ENCODE data around the gene CUL1.

Gene CUL1

DNA sequence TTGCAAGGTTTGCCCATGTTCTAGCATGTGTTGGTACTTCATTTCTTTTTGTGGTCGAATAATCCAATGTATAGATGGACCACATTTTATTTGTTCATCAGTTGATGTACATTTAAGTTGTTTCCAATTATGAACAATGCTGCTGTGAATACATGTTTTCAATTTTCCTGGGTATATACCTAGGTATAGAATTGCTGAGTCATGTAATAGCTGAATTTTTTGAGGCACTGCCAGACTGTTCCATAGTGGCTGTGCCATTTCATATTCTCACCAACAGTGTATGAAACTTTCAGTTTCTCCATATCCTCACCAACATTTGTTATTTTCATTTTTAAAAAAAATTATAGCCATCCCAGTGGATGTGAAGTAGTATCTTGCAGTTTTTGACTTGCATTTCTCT is 94.9 kb downstream of the CUL1 start:
- Histone ChIP-seq H3K27ac (no peak overlapping the region), H3K4me3 (no peak overlapping the region)

DNA sequence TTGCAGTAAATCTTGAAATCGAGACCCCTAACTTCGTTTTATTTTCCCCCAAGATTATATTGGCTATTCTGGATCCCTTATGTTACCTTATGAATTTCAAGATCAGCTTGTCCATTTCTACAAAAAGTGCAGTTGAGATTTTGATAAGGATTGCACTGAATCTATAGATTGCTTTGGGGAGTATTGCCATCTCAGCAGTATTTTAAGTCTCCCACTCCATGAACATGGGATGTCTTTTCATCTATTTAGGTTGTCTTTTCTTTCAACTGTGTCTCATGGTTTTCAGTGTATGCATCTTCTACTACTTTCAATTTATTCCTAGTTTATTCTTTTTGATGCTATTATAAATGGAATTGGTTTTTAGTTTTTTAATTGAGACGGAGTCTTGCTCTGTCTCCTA is 95.8 kb downstream of the CUL1 start:
- H3K27ac ChIP-seq: no peak overlapping the region
- H3K4me3 ChIP-seq: no peak overlapping the region

GRCh38 chr7:148796841-148797240 is 98.1 kb downstream of the CUL1 start:
- no peak overlapping the region for H3K4me3 ChIP-seq
- H3K27ac ChIP-seq: no peak overlapping the region

- H3K4me3 ChIP-seq: no peak overlapping the region
- no peak overlapping the region for H3K27ac ChIP-seq
These were observed 101.3 kb downstream of the CUL1 start for GRCh38 chr7:148799893-148800555.

DNA sequence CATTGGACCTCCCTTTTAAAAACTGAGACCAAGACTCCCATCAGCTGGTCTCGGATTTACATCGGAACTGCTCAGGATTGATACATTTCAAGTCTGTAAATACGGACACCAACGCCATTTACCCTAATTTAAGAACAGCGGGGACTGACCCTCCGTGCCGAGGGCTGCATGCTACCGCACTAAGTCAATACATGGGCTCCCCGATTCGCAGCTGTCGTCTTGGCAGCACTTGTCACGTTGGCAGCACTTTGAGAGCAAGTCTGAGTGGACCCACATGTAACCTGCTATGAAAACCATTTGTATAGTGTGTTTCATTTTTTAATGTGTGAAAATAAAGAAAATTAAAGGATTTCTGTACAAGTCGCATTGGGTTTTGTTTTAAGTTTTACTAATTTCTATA is 102.0 kb downstream of the CUL1 start:
- Histone ChIP-seq H3K27ac (no peak overlapping the region), H3K4me3 (no peak overlapping the region)

GRCh38 chr7:148802101-148802493 is 103.4 kb downstream of the CUL1 start:
- Histone ChIP-seq H3K4me3 (no peak overlapping the region), H3K27ac (no peak overlapping the region)

DNA sequence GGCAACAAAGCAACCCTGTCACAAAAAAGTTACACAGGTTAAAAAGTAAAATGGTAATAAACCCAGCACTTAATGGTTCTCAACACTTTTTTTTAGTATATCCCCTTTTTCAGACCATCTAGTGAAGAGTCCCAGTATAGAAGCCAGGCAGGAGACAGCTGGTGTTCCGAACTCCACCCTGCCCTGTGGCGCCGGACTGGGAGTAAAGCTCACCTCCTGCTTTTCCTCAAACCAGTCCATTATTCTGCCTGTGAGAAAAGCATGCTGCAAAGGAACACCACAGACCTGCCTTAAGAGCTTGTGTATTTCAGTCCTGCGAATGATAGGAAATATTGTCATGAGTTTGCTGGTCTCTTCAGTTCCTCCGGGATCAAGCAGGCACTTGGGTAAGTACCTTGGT is 104.4 kb downstream of the CUL1 start:
- Histone ChIP-seq H3K27ac (no peak overlapping the region), H3K4me3 (no peak overlapping the region)

GRCh38 chr7:148804343-148805235 is 105.9 kb downstream of the CUL1 start:
- Histone ChIP-seq H3K4me3 (no peak overlapping the region), H3K27ac (no peak overlapping the region)

DNA sequence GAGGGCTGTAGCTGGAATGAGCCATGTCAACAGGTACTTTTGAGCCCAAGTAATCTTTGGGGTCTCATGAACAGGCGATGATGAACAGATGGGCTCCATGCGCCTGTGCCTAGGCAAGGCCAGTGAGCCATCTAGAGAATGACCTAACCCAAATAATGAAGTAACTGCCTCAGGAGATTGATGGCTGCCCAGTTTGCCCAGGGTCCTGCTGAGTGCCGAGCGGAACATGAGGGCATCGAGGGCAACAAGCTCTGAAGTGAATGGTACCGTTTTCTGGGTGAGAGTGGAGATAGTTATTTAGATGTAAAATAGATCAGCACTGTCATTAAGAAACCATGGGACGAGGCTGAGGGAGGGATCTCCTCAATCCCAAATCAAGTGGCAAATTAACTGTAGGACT is 107.5 kb downstream of the CUL1 start:
- no peak overlapping the region for H3K27ac ChIP-seq
- no peak overlapping the region for H3K4me3 ChIP-seq

DNA sequence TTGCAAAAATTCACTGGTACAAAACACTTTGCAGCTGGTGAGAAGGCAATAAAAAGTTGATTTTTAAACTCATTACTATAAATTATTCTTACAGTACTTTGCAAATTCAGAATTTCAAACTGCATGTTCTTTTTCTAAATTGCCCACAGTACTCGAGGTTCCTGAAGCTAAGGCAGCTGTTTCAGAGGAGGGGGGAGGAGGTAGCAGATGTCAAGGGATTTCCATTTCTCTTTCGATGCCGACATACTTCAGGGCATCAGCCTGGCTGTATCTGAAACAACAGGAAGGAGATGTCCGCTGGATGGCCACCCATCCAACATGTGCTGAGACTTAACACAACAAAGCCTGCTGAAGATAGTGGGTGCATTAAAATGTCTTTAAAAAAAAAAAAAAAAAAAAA is 108.7 kb downstream of the CUL1 start:
- Histone ChIP-seq H3K27ac (no peak overlapping the region), H3K4me3 (no peak overlapping the region)

GRCh38 chr7:148809856-148810255 is 111.2 kb downstream of the CUL1 start:
- Histone ChIP-seq H3K4me3 (no peak overlapping the region), H3K27ac (no peak overlapping the region)

DNA sequence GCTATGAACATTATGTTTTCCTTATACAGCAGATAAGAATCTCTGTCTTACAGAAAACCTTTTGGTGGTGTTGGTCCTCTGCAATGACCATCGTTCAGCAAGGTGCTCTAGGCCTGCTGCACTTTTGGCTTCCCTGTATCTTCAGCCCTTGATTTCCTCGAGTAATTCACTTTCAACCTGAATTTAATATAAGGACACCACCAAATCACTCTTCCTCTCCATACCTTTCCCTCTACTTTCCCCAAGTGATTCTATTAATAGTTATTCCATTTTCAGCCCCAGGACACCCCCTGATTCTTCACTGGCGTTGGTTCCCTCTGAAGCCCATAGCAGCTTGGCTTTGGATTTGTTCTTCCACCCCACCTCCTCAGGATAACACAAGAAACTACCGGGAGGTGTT is 113.2 kb downstream of the CUL1 start:
- Histone ChIP-seq H3K4me3 (no peak overlapping the region), H3K27ac (no peak overlapping the region)

DNA sequence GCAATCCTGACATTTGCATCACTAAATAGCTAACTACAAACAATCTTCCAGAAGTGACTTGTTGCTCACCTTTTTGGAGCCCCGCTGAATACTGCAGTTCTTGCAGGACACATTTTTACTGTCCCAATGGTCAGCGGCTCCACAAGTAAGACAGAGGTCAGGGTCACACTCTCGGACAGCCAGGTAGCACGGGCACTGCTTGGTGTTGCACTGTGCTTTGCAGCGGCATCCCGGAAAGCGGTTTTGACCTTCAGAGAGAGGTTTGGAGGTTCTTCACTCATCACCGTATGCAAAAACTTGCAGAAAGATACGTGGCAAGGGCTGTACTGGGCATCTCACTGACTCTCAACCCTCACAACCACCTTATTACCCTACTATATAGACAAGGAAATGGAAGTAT is 115.2 kb downstream of the CUL1 start:
- Histone ChIP-seq H3K4me3 (no peak overlapping the region), H3K27ac (no peak overlapping the region)

GRCh38 chr7:148814922-148815559 is 116.3 kb downstream of the CUL1 start:
- H3K4me3 ChIP-seq: no peak overlapping the region
- no peak overlapping the region for H3K27ac ChIP-seq

- Histone ChIP-seq H3K27ac (no peak overlapping the region), H3K4me3 (no peak overlapping the region)
These were observed 116.9 kb downstream of the CUL1 start for GRCh38 chr7:148815612-148816011.

DNA sequence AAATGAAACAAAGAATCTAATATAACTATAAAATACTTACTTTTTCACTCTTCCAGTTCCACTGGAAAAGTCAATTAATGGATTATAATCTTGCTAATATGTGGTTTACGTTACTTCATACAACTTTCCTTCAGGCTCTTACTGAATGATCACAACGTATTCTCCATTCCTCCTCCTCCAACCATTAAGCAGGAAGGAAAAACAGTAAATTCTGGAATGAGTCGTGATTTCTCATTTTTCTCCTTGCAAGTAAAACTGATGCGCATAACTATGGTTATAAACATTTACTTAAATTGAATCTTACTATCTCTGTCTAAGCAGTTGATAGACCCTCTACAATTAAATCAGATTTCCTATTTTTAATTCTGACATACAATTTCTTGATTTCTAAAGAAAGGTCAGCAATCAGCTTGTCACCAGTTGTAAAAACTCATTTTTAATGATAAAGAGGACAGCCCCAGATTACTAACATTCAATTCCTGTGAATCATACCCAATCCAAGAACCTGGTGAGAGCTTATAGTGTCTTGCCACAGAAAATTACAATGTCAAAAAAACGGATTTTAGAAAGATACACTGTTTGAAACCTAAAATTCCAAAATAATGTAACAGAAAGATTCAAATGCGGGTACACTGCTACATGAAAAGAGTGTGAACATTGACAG is 121.1 kb downstream of the CUL1 start:
- Histone ChIP-seq H3K4me3 (no peak overlapping the region), H3K27ac (no peak overlapping the region)

DNA sequence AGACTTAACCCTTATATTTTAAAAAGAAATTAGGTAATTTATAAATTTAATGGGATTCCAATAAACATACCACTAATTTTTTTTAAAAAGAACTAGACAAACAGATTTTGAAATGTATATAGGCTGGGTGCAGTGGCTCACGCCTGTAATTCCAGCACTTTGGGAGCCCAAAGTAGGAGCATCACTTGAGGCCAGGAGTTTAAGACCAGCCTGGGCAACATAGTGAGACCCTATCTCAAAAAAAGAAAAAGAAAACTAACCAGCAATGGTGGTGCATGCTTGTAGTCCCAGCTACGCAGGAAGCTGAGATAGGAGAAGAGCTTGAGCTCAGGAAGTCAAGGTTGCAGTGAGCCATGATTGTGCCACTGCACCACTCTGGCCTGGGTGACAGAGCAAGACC is 122.7 kb downstream of the CUL1 start:
- Histone ChIP-seq H3K4me3 (no peak overlapping the region), H3K27ac (no peak overlapping the region)

DNA sequence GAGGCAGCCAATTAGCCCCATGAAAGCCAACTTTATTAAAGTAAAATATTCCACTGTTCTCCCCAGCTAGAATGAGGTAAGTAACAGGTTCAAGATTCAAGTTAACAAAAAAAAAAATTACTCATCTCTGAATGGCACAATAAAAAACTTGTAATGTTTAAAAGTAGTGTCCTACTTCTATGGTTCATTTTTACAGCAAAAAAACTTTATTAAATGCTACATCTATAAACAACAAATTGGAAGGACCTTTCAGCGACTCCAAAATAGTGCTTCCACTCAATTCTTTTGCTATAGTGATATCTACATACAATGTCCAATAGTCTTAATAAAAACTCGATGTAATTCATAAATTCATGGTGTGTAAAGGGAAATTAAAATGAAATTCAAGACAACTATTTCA is 126.2 kb downstream of the CUL1 start:
- no peak overlapping the region for H3K4me3 ChIP-seq
- no peak overlapping the region for H3K27ac ChIP-seq

DNA sequence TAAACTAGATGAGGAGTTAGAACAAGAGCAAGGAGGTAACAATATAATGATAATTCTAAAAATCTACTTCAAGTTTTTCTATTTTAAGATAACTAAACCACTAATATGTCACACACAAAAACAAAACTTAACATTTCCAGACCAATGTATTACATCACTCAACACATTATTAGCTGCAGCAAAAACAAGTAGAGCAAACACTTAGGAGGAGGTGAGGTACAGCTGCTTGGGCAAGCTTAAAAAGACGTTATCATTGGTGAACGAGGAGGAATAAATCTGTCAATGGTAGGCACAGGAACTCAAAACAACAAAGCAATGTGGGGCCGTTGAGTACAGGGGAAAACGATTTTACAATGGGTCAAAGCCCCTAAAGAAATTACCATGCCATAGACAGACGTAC is 126.6 kb downstream of the CUL1 start:
- H3K27ac ChIP-seq: no peak overlapping the region

GRCh38 chr7:148828965-148829364 is 130.3 kb downstream of the CUL1 start:
- Histone ChIP-seq H3K27ac (no peak overlapping the region), H3K4me3 (no peak overlapping the region)

More for the DNA sequence above, 126.6 kb downstream of the CUL1 start:
- no peak overlapping the region for H3K4me3 ChIP-seq

Measured in skin epidermis (tissue), 12 donors.